HCT116 (cell line): ENCODE data around the gene LEAP2. TPM values are rescaled to one million over a fixed set of nuclear protein-coding genes. Genes with fewer than 3 reads are reported as not detected.

Source experiments
- ATAC-seq: fragments of 200-7000 bp; cut with Tn5 transposase; 2 replicates; pipeline ENCODE4 v1.9.1; 2020; ENCODE audit warnings: mild to moderate bottlenecking, moderate library complexity
- BruUV-seq: library from RNA; stranded (reverse); fragments of 400-500 nt; replicated peaks from 2 replicates; lab custom pipeline; 2021; lab: Mats Ljungman, UMichigan
- CTCF ChIA-PET: fragments of 300-600 bp; sonication (Branson Sonifier 250); formaldehyde crosslinking; loops from one replicate; lab custom pipeline; 2021; ENCODE audit warnings: antibody characterized with exemption; lab: Charles Lee
- POLR2A ChIA-PET: fragments of 300-600, 350-600 bp; sonication (Branson Sonifier 250); formaldehyde crosslinking; loops from one replicate; lab custom pipeline; 2021; ENCODE audit warnings: antibody characterized with exemption; lab: Charles Lee
- RAD21 ChIA-PET, 2 experiments: fragments of 300-600 bp; sonication (Branson Sonifier 250); formaldehyde crosslinking; loops; one replicate each; lab custom pipeline; 2023; ENCODE audit warnings: low total read pairs in 2 of 2; ENCODE audit not compliant: uncharacterized antibody in 2 of 2, unreplicated experiment in 2 of 2, low non-redundant PET in 1 of 2; lab: Charles Lee
- DNase-seq: peaks from one replicate; pipeline ENCODE4 v3.0.0-alpha.2; 2010; ENCODE audit warnings: low read depth, low spot score
- H2AFZ ChIP-seq: fragments of 200-600 bp; shearing (Covaris generic), sonication (generic); 2 replicates; pipeline ENCODE4 v1.6.1; 2017; ENCODE audit warnings: low read depth, mixed run types, mixed read lengths, antibody characterized with exemption, low read length; ENCODE audit not compliant: poor library complexity, severe bottlenecking
- H3K27ac ChIP-seq: 2 replicates; pipeline ENCODE4 v1.5.1; 2012; ENCODE audit warnings: low read depth, low read length
- H3K27me3 ChIP-seq: fragments of 200-600 bp; sonication (generic); 2 replicates; pipeline ENCODE4 v1.6.1; 2016; ENCODE audit warnings: mixed run types, low read length, mixed read lengths; ENCODE audit not compliant: insufficient read depth
- H3K36me3 ChIP-seq, 2 experiments: fragments of 200-500 bp in 1 of 2; fragments of 200-600 bp in 1 of 2; sonication (Bioruptor generic) in 1 of 2; sonication (generic) in 1 of 2; 2 replicates each; pipeline versions ENCODE4 v1.5.1 to v1.6.1; 2014 to 2016; ENCODE audit warnings: low read length in 2 of 2, inconsistent platforms in 1 of 2, mixed read lengths in 1 of 2, mixed run types in 1 of 2; ENCODE audit not compliant: insufficient read depth in 2 of 2, control insufficient read depth in 1 of 2
- H3K4me1 ChIP-seq, 2 experiments: fragments of 200-600 bp in 1 of 2; sonication (generic) in 1 of 2; 2 replicates each; pipeline versions ENCODE4 v1.5.1 to v1.6.1; 2012 to 2017; ENCODE audit warnings: low read length in 2 of 2, inconsistent platforms in 1 of 2, mild to moderate bottlenecking in 1 of 2, mixed read lengths in 1 of 2, mixed run types in 1 of 2, moderate library complexity in 1 of 2; ENCODE audit not compliant: insufficient read depth in 2 of 2, control insufficient read depth in 1 of 2
- H3K4me2 ChIP-seq: fragments of 200-600 bp; sonication (generic); 2 replicates; pipeline ENCODE4 v1.6.1; 2017; ENCODE audit warnings: mixed run types, low read length, mixed read lengths
- H3K4me3 ChIP-seq, 2 experiments: fragments of 200-600 bp in 1 of 2; sonication (generic) in 1 of 2; replicated peaks in 1 of 2; 2 replicates each; pipeline ENCODE4 v1.5.1; 2011 to 2016; ENCODE audit warnings: low read length in 2 of 2, control low read depth in 1 of 2, low read depth in 1 of 2, mild to moderate bottlenecking in 1 of 2, mixed read lengths in 1 of 2, mixed run types in 1 of 2
- H3K79me2 ChIP-seq: fragments of 200-600 bp; sonication (generic); 2 replicates; pipeline ENCODE4 v1.6.1; 2017; ENCODE audit warnings: mild to moderate bottlenecking, mixed run types, low read length, moderate library complexity, mixed read lengths; ENCODE audit not compliant: insufficient read depth
- H3K9ac ChIP-seq: fragments of 200-600 bp; sonication (generic); 2 replicates; pipeline ENCODE4 v1.6.1; 2016; ENCODE audit warnings: low read length, mixed read lengths
- H3K9me2 ChIP-seq: fragments of 200-600 bp; sonication (generic), shearing (Covaris generic); 2 replicates; pipeline ENCODE4 v1.6.1; 2017; ENCODE audit warnings: mixed run types, mild to moderate bottlenecking, moderate library complexity; ENCODE audit not compliant: insufficient read depth
- H3K9me3 ChIP-seq, 2 experiments: fragments of 200-500 bp in 1 of 2; fragments of 200-600 bp in 1 of 2; sonication (Bioruptor generic) in 1 of 2; sonication (generic) in 1 of 2; 2 replicates each; pipeline ENCODE4 v1.6.1; 2014 to 2017; ENCODE audit warnings: low read length in 2 of 2, mixed read lengths in 2 of 2, inconsistent platforms in 1 of 2, low read depth in 1 of 2, mild to moderate bottlenecking in 1 of 2, mixed run types in 1 of 2, moderate library complexity in 1 of 2; ENCODE audit not compliant: control insufficient read depth in 1 of 2, insufficient read depth in 1 of 2
- H4K20me1 ChIP-seq: fragments of 200-600 bp; sonication (generic), shearing (Covaris generic); 2 replicates; pipeline ENCODE4 v1.6.1; 2017; ENCODE audit warnings: mixed run types, mild to moderate bottlenecking, moderate library complexity; ENCODE audit not compliant: insufficient read depth
- ATF3 ChIP-seq: IDR thresholded peaks from 2 replicates; pipeline ENCODE4 v1.6.1; 2012
- CEBPB ChIP-seq: IDR thresholded peaks from 2 replicates; pipeline ENCODE4 v1.6.1; 2012; ENCODE audit warnings: low read depth
- ELF1 ChIP-seq: IDR thresholded peaks from 2 replicates; pipeline ENCODE4 v1.6.1; 2012; ENCODE audit warnings: low read depth, borderline replicate concordance
- EZH2 ChIP-seq: fragments of 200-600 bp; sonication (generic); IDR thresholded peaks from 2 replicates; pipeline ENCODE4 v1.6.1; 2017; ENCODE audit warnings: antibody characterized with exemption, mixed run types
- FOSL1 ChIP-seq: IDR thresholded peaks from 2 replicates; pipeline ENCODE4 v1.6.1; 2012; ENCODE audit warnings: low read depth
- JUND ChIP-seq: IDR thresholded peaks from 2 replicates; pipeline ENCODE4 v1.6.1; 2012
- SRF ChIP-seq: IDR thresholded peaks from 2 replicates; pipeline ENCODE4 v1.6.1; 2012; ENCODE audit warnings: low read depth
- intact Hi-C: fragments of 100-400 bp; cut with micrococcal nuclease; formaldehyde crosslinking; loops from 2 replicates; pipeline ENCODE4 v1.10.0; 2022
- total RNA-seq: library from RNA; stranded (reverse); gene quantifications from one replicate; pipeline ENCODE4 v1.2.1, GENCODE V29; 2021; ENCODE audit not compliant: unreplicated experiment
- TF ChIP-seq, protein P1 (sequence below): IDR thresholded peaks from 2 replicates; pipeline ENCODE4 v1.6.1; 2012; ENCODE audit warnings: low read depth

The LEAP2 gene
- total RNA-seq, 1 experiment from 2014 or later, result 1.2 TPM

DNA sequence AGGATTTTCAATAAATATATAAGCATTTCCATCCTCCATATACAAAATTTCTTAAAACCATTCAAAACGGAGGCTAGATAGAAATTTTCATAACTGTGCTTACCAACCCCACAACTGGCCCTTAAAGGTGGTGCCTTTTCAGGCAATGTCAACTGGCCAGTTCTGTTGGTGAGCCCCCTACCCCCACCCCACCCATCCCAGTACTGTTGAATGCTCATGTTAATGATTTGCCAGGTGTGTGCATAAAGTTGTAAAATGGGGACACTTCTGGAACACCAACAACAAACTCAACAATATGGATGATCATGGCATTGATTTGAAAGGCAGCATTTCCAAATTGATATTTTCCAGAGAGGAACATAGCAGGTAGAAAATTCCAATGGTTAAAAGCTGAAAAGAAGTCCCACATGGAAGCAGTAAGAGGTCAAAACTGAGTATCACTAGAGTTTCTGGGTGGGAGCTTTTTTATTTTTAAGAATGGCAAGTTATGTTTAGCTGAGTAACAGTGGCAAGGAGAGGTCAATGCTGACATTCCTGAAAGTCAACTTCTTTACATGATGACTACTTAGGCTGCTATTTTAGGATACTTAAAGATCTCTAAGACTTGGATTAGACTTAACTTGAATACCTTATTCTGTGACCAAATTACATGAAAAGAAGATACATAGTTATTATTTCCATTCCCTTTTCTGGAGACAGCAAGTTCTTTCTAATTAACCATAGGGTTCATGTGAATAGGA lies 2.7 kb downstream of the LEAP2 start:
- RAD21 ChIA-PET, result no interaction called here
- CTCF ChIA-PET, result no interaction called here
- Histone ChIP-seq H3K9me2 (no peaks in the 10 kb centered on the region), H3K9me3 (no peaks in the 10 kb centered on the region), H4K20me1 (no peaks in the 10 kb centered on the region), H3K4me1 (no peaks in the 10 kb centered on the region), H3K36me3 (peaks cover 12 to 23% of the 10 kb centered on the region in 2 experiments; a peak in 3 of 4 replicates), H3K9ac (no peak overlapping the region), H2AFZ (no peak overlapping the region), H3K27me3 (no peaks in the 10 kb centered on the region), H3K4me3 (no peak overlapping the region), H3K79me2 (no peaks in the 10 kb centered on the region), H3K4me2 (no peak overlapping the region), H3K27ac (no peak overlapping the region)
- intact Hi-C loops, result no loop called here
- DNase-seq (no peak), ATAC-seq (no peak)
- POLR2A ChIA-PET, result no interaction called here
- no TSS peak for BruUV-seq
- TF ChIP-seq, protein P1, sequence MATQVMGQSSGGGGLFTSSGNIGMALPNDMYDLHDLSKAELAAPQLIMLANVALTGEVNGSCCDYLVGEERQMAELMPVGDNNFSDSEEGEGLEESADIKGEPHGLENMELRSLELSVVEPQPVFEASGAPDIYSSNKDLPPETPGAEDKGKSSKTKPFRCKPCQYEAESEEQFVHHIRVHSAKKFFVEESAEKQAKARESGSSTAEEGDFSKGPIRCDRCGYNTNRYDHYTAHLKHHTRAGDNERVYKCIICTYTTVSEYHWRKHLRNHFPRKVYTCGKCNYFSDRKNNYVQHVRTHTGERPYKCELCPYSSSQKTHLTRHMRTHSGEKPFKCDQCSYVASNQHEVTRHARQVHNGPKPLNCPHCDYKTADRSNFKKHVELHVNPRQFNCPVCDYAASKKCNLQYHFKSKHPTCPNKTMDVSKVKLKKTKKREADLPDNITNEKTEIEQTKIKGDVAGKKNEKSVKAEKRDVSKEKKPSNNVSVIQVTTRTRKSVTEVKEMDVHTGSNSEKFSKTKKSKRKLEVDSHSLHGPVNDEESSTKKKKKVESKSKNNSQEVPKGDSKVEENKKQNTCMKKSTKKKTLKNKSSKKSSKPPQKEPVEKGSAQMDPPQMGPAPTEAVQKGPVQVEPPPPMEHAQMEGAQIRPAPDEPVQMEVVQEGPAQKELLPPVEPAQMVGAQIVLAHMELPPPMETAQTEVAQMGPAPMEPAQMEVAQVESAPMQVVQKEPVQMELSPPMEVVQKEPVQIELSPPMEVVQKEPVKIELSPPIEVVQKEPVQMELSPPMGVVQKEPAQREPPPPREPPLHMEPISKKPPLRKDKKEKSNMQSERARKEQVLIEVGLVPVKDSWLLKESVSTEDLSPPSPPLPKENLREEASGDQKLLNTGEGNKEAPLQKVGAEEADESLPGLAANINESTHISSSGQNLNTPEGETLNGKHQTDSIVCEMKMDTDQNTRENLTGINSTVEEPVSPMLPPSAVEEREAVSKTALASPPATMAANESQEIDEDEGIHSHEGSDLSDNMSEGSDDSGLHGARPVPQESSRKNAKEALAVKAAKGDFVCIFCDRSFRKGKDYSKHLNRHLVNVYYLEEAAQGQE, result no peak
- TF ChIP-seq EZH2 (no peak), CEBPB (no peak), FOSL1 (no peak), JUND (no peak), ATF3 (no peak), ELF1 (no peak), SRF (no peak)
